H1 (cell line): ENCODE data around the gene ADIPOQ. TPM values are rescaled to one million over a fixed set of nuclear protein-coding genes. Genes with fewer than 3 reads are reported as not detected.

Source experiments
- CTCF ChIA-PET: fragments of 300-600 bp; sonication (Branson Sonifier 250); formaldehyde crosslinking; loops from one replicate; lab custom pipeline; 2021; ENCODE audit not compliant: partially characterized antibody; lab: Charles Lee
- POLR2A ChIA-PET: fragments of 300-600 bp; sonication (Branson Sonifier 250); formaldehyde crosslinking; loops from one replicate; lab custom pipeline; 2021; ENCODE audit warnings: inconsistent platforms; ENCODE audit not compliant: partially characterized antibody; lab: Charles Lee
- DNase-seq, 2 experiments: peaks; one replicate each; pipeline versions ENCODE4 v3.0.0 to v3.0.0-alpha.2; 2010 to 2022; ENCODE audit warnings: low spot score in 2 of 2, low read depth in 1 of 2, mixed read lengths in 1 of 2
- FAIRE-seq: peaks from 2 replicates; lab custom pipeline; 2011; peaks lifted over from hg19 to GRCh38; lab: Jason Lieb, UNC
- H2AFZ ChIP-seq: 2 replicates; pipeline ENCODE4 v1.8.1; 2012; ENCODE audit warnings: low read length, inconsistent platforms
- H2AK5ac ChIP-seq: 2 replicates; pipeline ENCODE4 v1.6.1; 2013; ENCODE audit warnings: low read depth, low read length
- H2BK120ac ChIP-seq: replicated peaks from 2 replicates; pipeline ENCODE3; 2013; ENCODE audit warnings: low read depth, low read length, inconsistent platforms
- H2BK12ac ChIP-seq: 2 replicates; pipeline ENCODE4 v1.6.1; 2013; ENCODE audit warnings: low read depth, low read length
- H2BK15ac ChIP-seq: 2 replicates; pipeline ENCODE4 v1.6.1; 2013; ENCODE audit warnings: low read length
- H2BK20ac ChIP-seq: 2 replicates; pipeline ENCODE4 v1.6.1; 2013; ENCODE audit warnings: low read length
- H2BK5ac ChIP-seq: 2 replicates; pipeline ENCODE4 v1.6.1; 2013; ENCODE audit warnings: low read depth, low read length
- H3K14ac ChIP-seq: 2 replicates; pipeline ENCODE4 v1.6.1; 2013; ENCODE audit warnings: inconsistent platforms; ENCODE audit not compliant: insufficient read length
- H3K18ac ChIP-seq: 2 replicates; pipeline ENCODE4 v1.6.1; 2013; ENCODE audit warnings: low read length; ENCODE audit errors: extremely low read depth
- H3K23ac ChIP-seq: 2 replicates; pipeline ENCODE4 v1.6.1; 2013; ENCODE audit warnings: inconsistent platforms; ENCODE audit not compliant: insufficient read length
- H3K23me2 ChIP-seq: 2 replicates; pipeline ENCODE4 v1.6.1; 2013; ENCODE audit warnings: low read depth, low read length
- H3K27ac ChIP-seq: 2 replicates; pipeline ENCODE4 v1.6.1; 2011; ENCODE audit warnings: low read depth, low read length, inconsistent platforms
- H3K27me3 ChIP-seq, 4 experiments: replicated peaks in 1 of 4; 1 replicate in 1 of 4; 2 replicates in 3 of 4; pipeline versions ENCODE4 v1.6.1 to v1.8.1; 2011 to 2013; ENCODE audit warnings: low read length in 3 of 4, mild to moderate bottlenecking in 3 of 4, inconsistent platforms in 2 of 4, mixed read lengths in 2 of 4, moderate library complexity in 1 of 4; ENCODE audit not compliant: control insufficient read depth in 3 of 4, insufficient read depth in 3 of 4; ENCODE audit errors: extremely low read depth in 1 of 4
- H3K36me3 ChIP-seq, 4 experiments: 2 replicates each; pipeline versions ENCODE4 v1.6.1 to v1.8.1; 2011 to 2013; ENCODE audit warnings: mild to moderate bottlenecking in 4 of 4, low read length in 3 of 4, moderate library complexity in 2 of 4, control low read depth in 1 of 4, inconsistent platforms in 1 of 4; ENCODE audit not compliant: insufficient read depth in 4 of 4, control insufficient read depth in 2 of 4
- H3K4ac ChIP-seq: replicated peaks from 2 replicates; pipeline ENCODE3; 2013; ENCODE audit warnings: low read length, low read depth, mixed read lengths, inconsistent platforms; ENCODE audit not compliant: insufficient read length
- H3K4me1 ChIP-seq, 4 experiments: replicated peaks in 1 of 4; 1 replicate in 1 of 4; 2 replicates in 3 of 4; pipeline versions ENCODE4 v1.6.1 to v1.8.1; 2011 to 2013; ENCODE audit warnings: low read length in 3 of 4, inconsistent platforms in 2 of 4, mixed read lengths in 1 of 4; ENCODE audit not compliant: insufficient read depth in 4 of 4, control insufficient read depth in 3 of 4
- H3K4me2 ChIP-seq, 2 experiments: 2 replicates each; pipeline versions ENCODE4 v1.6.1 to v1.8.1; 2011 to 2013; ENCODE audit warnings: low read depth in 2 of 2, low read length in 2 of 2, control low read depth in 1 of 2, inconsistent platforms in 1 of 2, mild to moderate bottlenecking in 1 of 2; ENCODE audit not compliant: insufficient read depth in 1 of 2
- H3K4me3 ChIP-seq, 4 experiments: fragments of 200-600, 300-600 bp in 1 of 4; sonication (generic), shearing (Covaris generic), sonication (Bioruptor Twin) in 1 of 4; 2 replicates each; pipeline versions ENCODE4 v1.5.1 to v1.8.1; 2011 to 2016; ENCODE audit warnings: low read length in 4 of 4, low read depth in 3 of 4, control low read depth in 2 of 4, inconsistent platforms in 2 of 4, mild to moderate bottlenecking in 2 of 4, mixed read lengths in 1 of 4, moderate library complexity in 1 of 4; ENCODE audit not compliant: insufficient read depth in 2 of 4; ENCODE audit errors: extremely low read depth in 1 of 4
- H3K56ac ChIP-seq: replicated peaks from 2 replicates; pipeline ENCODE3; 2013; ENCODE audit warnings: low read depth, mild to moderate bottlenecking, mixed read lengths, low read length, inconsistent platforms; ENCODE audit not compliant: insufficient read length
- H3K79me1 ChIP-seq: 2 replicates; pipeline ENCODE4 v1.6.1; 2013; ENCODE audit warnings: low read depth, low read length, control low read depth
- H3K79me2 ChIP-seq, 2 experiments: 2 replicates each; pipeline versions ENCODE4 v1.6.1 to v1.8.1; 2012 to 2013; ENCODE audit warnings: low read length in 2 of 2, mild to moderate bottlenecking in 2 of 2, inconsistent platforms in 1 of 2; ENCODE audit not compliant: insufficient read depth in 2 of 2, control insufficient read depth in 1 of 2
- H3K9ac ChIP-seq, 4 experiments: replicated peaks in 1 of 4; 1 replicate in 1 of 4; 2 replicates in 3 of 4; pipeline versions ENCODE4 v1.6.1 to v1.8.1; 2011 to 2013; ENCODE audit warnings: low read depth in 3 of 4, low read length in 3 of 4, control low read depth in 2 of 4, mild to moderate bottlenecking in 2 of 4, moderate library complexity in 2 of 4, inconsistent platforms in 1 of 4; ENCODE audit errors: extremely low read depth in 1 of 4
- H3K9me3 ChIP-seq, 2 experiments: 2 replicates each; pipeline versions ENCODE4 v1.6.1 to v1.8.1; 2012 to 2013; ENCODE audit warnings: mild to moderate bottlenecking in 2 of 2, moderate library complexity in 2 of 2, control low read depth in 1 of 2, inconsistent platforms in 1 of 2, low read depth in 1 of 2, low read length in 1 of 2, mixed read lengths in 1 of 2; ENCODE audit not compliant: insufficient read depth in 2 of 2
- H4K20me1 ChIP-seq, 2 experiments: replicated peaks in 1 of 2; 2 replicates each; pipeline versions ENCODE3 to v1.8.1; 2011 to 2013; ENCODE audit warnings: inconsistent platforms in 2 of 2, low read length in 2 of 2, mild to moderate bottlenecking in 1 of 2; ENCODE audit not compliant: insufficient read depth in 2 of 2, control insufficient read depth in 1 of 2
- H4K5ac ChIP-seq: 2 replicates; pipeline ENCODE4 v1.6.1; 2013; ENCODE audit warnings: low read length, low read depth, mixed read lengths, inconsistent platforms; ENCODE audit not compliant: insufficient read length
- H4K8ac ChIP-seq: 2 replicates; pipeline ENCODE4 v1.8.0; 2013; ENCODE audit warnings: mild to moderate bottlenecking, moderate library complexity, low read length, inconsistent platforms; ENCODE audit not compliant: insufficient read depth; ENCODE audit errors: extremely low read depth
- H4K91ac ChIP-seq: replicated peaks from 2 replicates; pipeline ENCODE3; 2013; ENCODE audit warnings: low read length, mixed read lengths, inconsistent platforms; ENCODE audit not compliant: insufficient read length
- BACH1 ChIP-seq: IDR thresholded peaks from 2 replicates; pipeline ENCODE4 v1.6.1; 2012; ENCODE audit warnings: low read length, improper control_type of control experiment
- EZH2 ChIP-seq: fragments of 200-600 bp; sonication (generic); IDR thresholded peaks from 2 replicates; pipeline ENCODE4 v1.7.1; 2012; ENCODE audit warnings: low read depth, mild to moderate bottlenecking, moderate library complexity, low read length, inconsistent platforms; ENCODE audit not compliant: severe bottlenecking
- NANOG ChIP-seq: IDR thresholded peaks from 2 replicates; pipeline ENCODE4 v1.6.1; 2011; ENCODE audit warnings: low read length, low read depth, mild to moderate bottlenecking, inconsistent platforms; ENCODE audit not compliant: insufficient read depth, poor library complexity, severe bottlenecking
- NRF1 ChIP-seq: IDR thresholded peaks from 2 replicates; pipeline ENCODE4 v1.6.1; 2011; ENCODE audit warnings: mild to moderate bottlenecking, low read depth, low read length, improper control_type of control experiment
- RFX5 ChIP-seq: IDR thresholded peaks from 2 replicates; pipeline ENCODE4 v1.6.1; 2011; ENCODE audit warnings: low read depth, low read length, improper control_type of control experiment, borderline replicate concordance
- SUZ12 ChIP-seq: fragments of 200-600 bp; sonication (generic); IDR thresholded peaks from 2 replicates; pipeline ENCODE4 v1.6.1; 2012; ENCODE audit warnings: mild to moderate bottlenecking, inconsistent platforms, low read length, moderate library complexity, mixed read lengths
- TBP ChIP-seq: IDR thresholded peaks from 2 replicates; pipeline ENCODE4 v1.6.1; 2011; ENCODE audit warnings: low read depth, low read length, improper control_type of control experiment
- WGBS, 2 experiments: shearing (Covaris generic) in 1 of 2; methylation state at CpG; one replicate each; pipeline versions ENCODE4 v1.1.6 to v1.1.7; 2013 to 2015; ENCODE audit warnings: low lambda C conversion rate in 2 of 2, mixed read lengths in 2 of 2, inconsistent platforms in 1 of 2, low coverage in 1 of 2, missing lambda C conversion rate in 1 of 2; ENCODE audit not compliant: insufficient replicate concordance in 2 of 2, insufficient coverage in 1 of 2, insufficient read length in 1 of 2; ENCODE audit errors: extremely low coverage in 1 of 2, missing lambda C conversion rate in 1 of 2; 5-methylcytosine and 5-hydroxymethylcytosine counted together
- polyA plus RNA-seq, 7 experiments: library from polyadenylated mRNA; depleted of rRNA in 3 of 7; stranded (reverse) in 5 of 7; unstranded in 2 of 7; fragments of >200 nt in 5 of 7; fragments of 200-250 nt in 2 of 7; gene quantifications; 1 replicate in 5 of 7; 2 replicates in 1 of 7; 4 replicates in 1 of 7; pipeline versions ENCODE4 v1.2.1 to v1.2.3, GENCODE V29; 2011 to 2013; ENCODE audit warnings: missing spikeins in 2 of 7, mixed read lengths in 2 of 7
- total RNA-seq: library from RNA; stranded (reverse); fragmentation: NEBNext Ultra II Directional; extraction: Animal tissue kit (Norgen Biotek cat#: 25700); gene quantifications from 2 replicates; pipeline ENCODE4 v1.2.1, GENCODE V29; 2021
- TF ChIP-seq, protein P1 (sequence below): IDR thresholded peaks from 2 replicates; pipeline ENCODE4 v1.6.1; 2011; ENCODE audit warnings: low read length, improper control_type of control experiment
- TF ChIP-seq, protein P2 (sequence below): IDR thresholded peaks from 2 replicates; pipeline ENCODE4 v1.6.1; 2012; ENCODE audit warnings: inconsistent platforms

ADIPOQ gene
- total and polyA plus RNA-seq, 2 of the 8 experiments (the other 6 are each of a cell fraction or from before 2014, with no cell fraction given): not detected

DNA sequence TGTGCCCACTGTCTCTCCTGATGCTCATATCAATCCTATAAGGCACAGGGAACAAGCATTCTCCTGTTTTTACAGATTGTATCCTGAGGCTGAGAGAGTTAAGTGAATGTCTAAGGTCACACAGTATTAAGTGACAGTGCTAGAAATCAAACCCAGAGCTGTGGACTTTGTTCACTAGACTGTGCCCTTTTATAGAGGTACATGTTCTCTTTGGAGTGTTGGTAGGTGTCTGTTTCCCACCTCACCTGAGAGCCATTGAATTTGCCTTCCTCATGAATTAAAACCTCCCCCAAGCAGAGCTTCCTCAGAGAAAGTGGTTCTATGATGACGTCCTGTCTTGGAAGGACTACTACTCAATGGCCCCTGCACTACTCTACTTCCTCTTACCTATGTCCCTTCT is 12.4 kb downstream of the ADIPOQ start:
- no peak overlapping the region for H2BK20ac ChIP-seq
- H3K4me2 ChIP-seq: no peak overlapping the region
- H3K18ac ChIP-seq: no peak overlapping the region
- CTCF ChIA-PET: interaction anchor here (0.6 to 1.9 kb wide), 4 partner anchors 83 to 978 kb away, joined by 3 to 5 read pairs (median 4); no protein-coding TSS in a partner anchor
- H3K27ac ChIP-seq: no peak overlapping the region
- no peak overlapping the region for H4K8ac ChIP-seq
- H2BK120ac ChIP-seq: no peak overlapping the region
- H2BK15ac ChIP-seq: no peak overlapping the region
- POLR2A ChIA-PET: no interaction called here
- H3K36me3 ChIP-seq: 0 out of 8 replicates have a peak, but pooled peaks cover 0 to 2% (median 0%) of the 10 kb centered on the region in 4 experiments
- H2BK12ac ChIP-seq: no peak overlapping the region
- no peaks in the 10 kb centered on the region for H3K9me3 ChIP-seq
- WGBS, 2 experiments: 0% methylated on average over 1 of the region's 1 CpG; no CpG with 5 or more reads in 1 of the 2 experiments
- no peak for TF ChIP-seq TBP
- no peak for TF ChIP-seq EZH2
- TF ChIP-seq SUZ12: no peak
- TF ChIP-seq, protein P1, sequence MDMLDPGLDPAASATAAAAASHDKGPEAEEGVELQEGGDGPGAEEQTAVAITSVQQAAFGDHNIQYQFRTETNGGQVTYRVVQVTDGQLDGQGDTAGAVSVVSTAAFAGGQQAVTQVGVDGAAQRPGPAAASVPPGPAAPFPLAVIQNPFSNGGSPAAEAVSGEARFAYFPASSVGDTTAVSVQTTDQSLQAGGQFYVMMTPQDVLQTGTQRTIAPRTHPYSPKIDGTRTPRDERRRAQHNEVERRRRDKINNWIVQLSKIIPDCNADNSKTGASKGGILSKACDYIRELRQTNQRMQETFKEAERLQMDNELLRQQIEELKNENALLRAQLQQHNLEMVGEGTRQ: no peak
- TF ChIP-seq RFX5: no peak
- TF ChIP-seq, protein P2, sequence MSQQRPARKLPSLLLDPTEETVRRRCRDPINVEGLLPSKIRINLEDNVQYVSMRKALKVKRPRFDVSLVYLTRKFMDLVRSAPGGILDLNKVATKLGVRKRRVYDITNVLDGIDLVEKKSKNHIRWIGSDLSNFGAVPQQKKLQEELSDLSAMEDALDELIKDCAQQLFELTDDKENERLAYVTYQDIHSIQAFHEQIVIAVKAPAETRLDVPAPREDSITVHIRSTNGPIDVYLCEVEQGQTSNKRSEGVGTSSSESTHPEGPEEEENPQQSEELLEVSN: no peak
- TF ChIP-seq BACH1: no peak
- no peak for TF ChIP-seq NANOG
- TF ChIP-seq NRF1: no peak
- peaks cover 0 to 2% (median 0%) of the 10 kb centered on the region in 4 experiments; a peak in 1 of 7 replicates for H3K4me1 ChIP-seq
- no peaks in the 10 kb centered on the region for H3K79me2 ChIP-seq
- H3K56ac ChIP-seq: no peak overlapping the region
- H2BK5ac ChIP-seq: no peak overlapping the region
- H3K9ac ChIP-seq: no peak overlapping the region
- H3K79me1 ChIP-seq: no peaks in the 10 kb centered on the region
- no peak overlapping the region for H3K4me3 ChIP-seq
- H4K20me1 ChIP-seq: no peaks in the 10 kb centered on the region
- H4K5ac ChIP-seq: no peak overlapping the region
- H2AFZ ChIP-seq: no peak overlapping the region
- no peak overlapping the region for H3K14ac ChIP-seq
- no peaks in the 10 kb centered on the region for H3K27me3 ChIP-seq
- no peaks in the 10 kb centered on the region for H3K23me2 ChIP-seq
- DNase-seq (no peak), FAIRE-seq (no peak)
- H3K23ac ChIP-seq: no peak overlapping the region
- H4K91ac ChIP-seq: no peak overlapping the region
- no peak overlapping the region for H2AK5ac ChIP-seq
- H3K4ac ChIP-seq: no peak overlapping the region
